Kidney (tissue), 14 donors: ENCODE measurements around the gene RBMS3. TPM values are rescaled to one million over a fixed set of nuclear protein-coding genes. Genes with fewer than 3 reads are reported as not detected.

ENCODE experiments used
- DNase-seq, 5 donors: peaks; one replicate each; pipeline ENCODE4 v3.0.0-alpha.2; 2013 to 2020
- FAIRE-seq: peaks from 2 replicates; lab custom pipeline; 2012; peaks lifted over from hg19 to GRCh38; lab: Jason Lieb, UNC
- H3K27ac ChIP-seq, 2 donors: one replicate each; pipeline ENCODE4 v1.7.0; 2013; ENCODE audit warnings: low read depth in 2 of 2, low read length in 2 of 2, inconsistent platforms in 1 of 2
- H3K27me3 ChIP-seq: one replicate; pipeline ENCODE4 v1.7.1; 2013; ENCODE audit warnings: low read length, inconsistent platforms; ENCODE audit not compliant: control insufficient read depth, insufficient read depth
- H3K36me3 ChIP-seq, 3 donors: one replicate each; pipeline versions ENCODE4 v1.7.0 to v1.7.1; 2013; ENCODE audit warnings: low read length in 3 of 3, control low read depth in 1 of 3, inconsistent platforms in 1 of 3; ENCODE audit not compliant: insufficient read depth in 3 of 3, control insufficient read depth in 2 of 3
- H3K4me1 ChIP-seq, 3 donors: one replicate each; pipeline versions ENCODE4 v1.7.0 to v1.7.1; 2013; ENCODE audit warnings: low read length in 3 of 3, inconsistent platforms in 1 of 3, low read depth in 1 of 3; ENCODE audit not compliant: control insufficient read depth in 2 of 3, insufficient read depth in 2 of 3
- H3K4me3 ChIP-seq, 3 donors: one replicate each; pipeline versions ENCODE4 v1.7.0 to v1.8.1; 2013; ENCODE audit warnings: low read length in 3 of 3, control low read depth in 1 of 3, inconsistent platforms in 1 of 3
- H3K9ac ChIP-seq, 3 donors: one replicate each; pipeline versions ENCODE4 v1.7.0 to v1.7.1; 2013; ENCODE audit warnings: low read length in 3 of 3, control low read depth in 1 of 3, inconsistent platforms in 1 of 3
- H3K9me3 ChIP-seq, 3 donors: one replicate each; pipeline versions ENCODE4 v1.7.0 to v1.7.1; 2013; ENCODE audit warnings: low read length in 3 of 3, control low read depth in 1 of 3, inconsistent platforms in 1 of 3; ENCODE audit not compliant: control insufficient read depth in 2 of 3, insufficient read depth in 1 of 3
- CTCF ChIP-seq: IDR thresholded peaks from 3 replicates; pipeline ENCODE4 v1.5.1; 2012; ENCODE audit warnings: mild to moderate bottlenecking, moderate library complexity, borderline replicate concordance; ENCODE audit not compliant: insufficient read depth; ENCODE audit errors: extremely low read depth
- intact Hi-C: fragments of 100-400 bp; cut with DNase I; formaldehyde crosslinking; loops from one replicate; pipeline ENCODE4 v1.11.1; 2022
- polyA plus RNA-seq: library from polyadenylated mRNA; stranded (reverse); fragments of 350-450 nt; fragmentation: Illumina TruSeq; extraction: RNeasy Lipid Tissue Mini Kit (QIAGEN cat#74804); gene quantifications from one replicate; pipeline ENCODE4 v1.2.3, GENCODE V29; 2014; ENCODE audit warnings: low read depth, low replicate concordance; ENCODE audit not compliant: insufficient read depth
- total RNA-seq: library from RNA; stranded (reverse); fragmentation: NEBNext Ultra II Directional; extraction: Animal tissue kit (Norgen Biotek cat#: 25700); gene quantifications from one replicate; pipeline ENCODE4 v1.2.1, GENCODE V29; 2021
- donor health status: control.
- donor health status: control.
- donor health status: control.
- donor health status: control.
- donor health status: control.
- donor health status: DM: yes; HTN: yes; CAD: no.
- donor health status: Normal renal cell carcinoma (clear cell type).

Gene RBMS3
- total and polyA plus RNA-seq, 2 donors from 2014 or later: 3.2 to 48.8 TPM

GRCh38 chr3:29576675-29577074, 295.8 kb downstream of the RBMS3 start:
- Histone ChIP-seq H3K9me3 (no peaks in the 10 kb centered on the region), H3K27me3 (no peaks in the 10 kb centered on the region), H3K27ac (no peak overlapping the region), H3K4me3 (no peak overlapping the region), H3K4me1 (no peaks in the 10 kb centered on the region), H3K36me3 (no peaks in the 10 kb centered on the region), H3K9ac (no peak overlapping the region)
- no peak for FAIRE-seq
- DNase-seq: no peak
- intact Hi-C loops: no loop called here
- TF ChIP-seq CTCF: no peak

- DNase-seq: no peak
- Histone ChIP-seq H3K27me3 (no peaks in the 10 kb centered on the region), H3K27ac (no peak overlapping the region), H3K4me1 (no peaks in the 10 kb centered on the region), H3K9me3 (no peaks in the 10 kb centered on the region), H3K36me3 (no peaks in the 10 kb centered on the region), H3K4me3 (no peak overlapping the region), H3K9ac (no peak overlapping the region)
- no peak for TF ChIP-seq CTCF
- intact Hi-C loops: no loop called here
- FAIRE-seq: no peak
Observed at GRCh38 chr3:29577250-29577649, 296.4 kb downstream of the RBMS3 start.

GRCh38 chr3:29581311-29581710, 300.4 kb downstream of the RBMS3 start:
- intact Hi-C loops: no loop called here
- FAIRE-seq (no peak), DNase-seq (no peak)
- no peaks in the 10 kb centered on the region for H3K27me3 ChIP-seq
- peaks cover 0 to 2% (median 0%) of the 10 kb centered on the region in 3 donors for H3K4me1 ChIP-seq
- no peaks in the 10 kb centered on the region for H3K9me3 ChIP-seq
- no peak overlapping the region for H3K27ac ChIP-seq
- no peaks in the 10 kb centered on the region for H3K36me3 ChIP-seq
- H3K4me3 ChIP-seq: no peak overlapping the region
- H3K9ac ChIP-seq: no peak overlapping the region
- TF ChIP-seq CTCF: no peak

GRCh38 chr3:29582273-29582672, 301.4 kb downstream of the RBMS3 start:
- FAIRE-seq: no peak
- no peak overlapping the region for H3K9ac ChIP-seq
- TF ChIP-seq CTCF: no peak

More at GRCh38 chr3:29582273-29582672, 301.4 kb downstream of the RBMS3 start:
- Histone ChIP-seq H3K9me3 (no peaks in the 10 kb centered on the region), H3K27ac (no peak overlapping the region), H3K36me3 (no peaks in the 10 kb centered on the region), H3K27me3 (no peaks in the 10 kb centered on the region), H3K4me1 (peaks cover 0 to 2% (median 0%) of the 10 kb centered on the region in 3 donors), H3K4me3 (no peak overlapping the region)
- intact Hi-C loops: no loop called here
- DNase-seq: no peak
